HepG2 (cell line): ENCODE data around the gene PSMB10. TPM values are rescaled to one million over a fixed set of nuclear protein-coding genes. Genes with fewer than 3 reads are reported as not detected.
A peak's percentile ranks its signal among the peaks of the same experiment; 100 is the strongest.

ENCODE experiments used
- ATF1 ChIP-seq: IDR thresholded peaks from 2 replicates; pipeline ENCODE4 v1.6.1; 2016; ENCODE audit warnings: mild to moderate bottlenecking, control low read depth
- FOXK1 ChIP-seq: sonication (generic); formaldehyde crosslinking; IDR thresholded peaks from 2 replicates; pipeline ENCODE4 v1.4.0; 2020; ENCODE audit warnings: low read depth, missing genetic modification reagents, borderline replicate concordance
- FOXP4 ChIP-seq: sonication (generic); formaldehyde crosslinking; IDR thresholded peaks from 2 replicates; pipeline ENCODE4 v1.4.0; 2020; ENCODE audit warnings: missing genetic modification reagents
- PRMT3 ChIP-seq: sonication (generic); formaldehyde crosslinking; IDR thresholded peaks from 2 replicates; pipeline ENCODE4 v1.8.1; 2022; ENCODE audit warnings: low read depth, mild to moderate bottlenecking, moderate library complexity, missing genetic modification reagents, borderline replicate concordance
- ZNF18 ChIP-seq: sonication (generic); formaldehyde crosslinking; IDR thresholded peaks from 2 replicates; pipeline ENCODE4 v1.8.0; 2022; ENCODE audit warnings: mild to moderate bottlenecking, missing genetic modification reagents; ENCODE audit not compliant: insufficient replicate concordance
- ZNF556 ChIP-seq: sonication (generic); formaldehyde crosslinking; IDR thresholded peaks from 2 replicates; pipeline ENCODE4 v1.4.0; 2020; ENCODE audit warnings: mild to moderate bottlenecking, missing genetic modification reagents, borderline replicate concordance
- ZNF660 ChIP-seq: sonication (generic); formaldehyde crosslinking; IDR thresholded peaks from 2 replicates; pipeline ENCODE4 v1.5.1; 2020; ENCODE audit warnings: mild to moderate bottlenecking, low read depth, missing genetic modification reagents, borderline replicate concordance
- polyA plus RNA-seq, 8 experiments: library from polyadenylated mRNA; depleted of rRNA in 3 of 8; stranded (reverse) in 7 of 8; unstranded in 1 of 8; fragments of >200 nt; fragmentation: Illumina TruSeq in 4 of 8; extraction: Trizol in 4 of 8; gene quantifications; 2 replicates each; pipeline versions ENCODE4 v1.2.1 to v1.2.3, GENCODE V29; 2011 to 2016; ENCODE audit warnings: low read depth in 4 of 8, missing spikeins in 1 of 8, mixed read lengths in 1 of 8; ENCODE audit not compliant: insufficient read depth in 1 of 8
- total RNA-seq, 5 experiments: library from RNA; depleted of rRNA; stranded (reverse); fragments of >200 nt; fragmentation: Illumina TruSeq; extraction: Trizol; gene quantifications; 2 replicates each; pipeline ENCODE4 v1.2.3, GENCODE V29; 2016; ENCODE audit warnings: low read depth in 1 of 5
- TF ChIP-seq, protein P1 (sequence below): IDR thresholded peaks from 2 replicates; pipeline ENCODE4 v1.6.1; 2016; ENCODE audit warnings: low read depth, control low read depth

The PSMB10 gene
- total and polyA plus RNA-seq, 2 of the 13 experiments (the other 11 are each of a cell fraction or from before 2014, with no cell fraction given) = 12.7 to 65.9 TPM

DNA sequence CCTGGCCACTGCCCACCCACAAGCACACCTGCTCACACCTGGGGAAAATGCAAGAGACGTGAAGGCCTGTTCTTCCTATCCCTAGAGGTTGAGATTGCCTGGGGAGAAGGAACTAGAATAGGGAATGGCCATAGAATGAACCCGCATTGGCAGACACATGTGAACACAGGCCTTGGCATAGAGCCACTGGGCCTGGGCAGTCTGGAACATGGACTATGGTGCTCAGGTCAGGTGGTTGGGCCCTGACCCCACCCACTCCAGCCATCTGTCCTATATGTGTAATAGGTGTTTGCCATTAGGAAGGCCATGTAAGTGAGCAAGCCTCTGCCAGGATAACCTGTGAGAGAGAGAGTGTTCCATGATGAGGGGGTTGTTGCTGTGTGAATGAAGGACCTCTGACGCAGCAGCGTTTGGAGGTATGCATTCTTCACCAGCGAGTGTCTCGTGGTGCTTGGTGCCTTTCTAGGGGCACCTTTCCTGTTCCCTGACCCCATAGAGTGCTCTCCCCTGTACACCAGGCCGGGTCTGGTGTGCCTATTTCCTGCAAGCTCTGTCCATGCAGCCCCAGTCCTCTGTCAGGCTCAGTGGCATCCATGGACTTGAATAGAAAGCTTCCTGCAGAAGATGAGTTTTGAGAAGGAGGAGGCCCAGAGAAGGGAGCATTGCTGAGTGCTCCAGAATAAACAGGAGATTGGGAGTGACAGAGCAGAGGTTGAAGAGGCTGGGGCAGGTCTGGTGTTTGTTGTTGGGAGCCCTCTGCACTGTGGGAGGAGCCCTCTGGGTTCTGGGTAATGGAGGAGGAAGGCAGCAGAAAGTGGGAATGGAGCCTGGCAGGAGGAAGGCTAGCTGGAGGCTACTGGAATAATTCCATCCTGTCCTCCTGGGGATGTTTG is 20.6 kb downstream of the PSMB10 start (continued):
- peak; percentile 51; the same call in 1 of the 2 replicates for TF ChIP-seq FOXP4 (CRISPR knock-in tag)
- TF ChIP-seq PRMT3 = 0 out of 2 replicates have a peak, but pooled peaks have one; percentile 40
- no peak for TF ChIP-seq ZNF556 (CRISPR knock-in tag)
- no peak for TF ChIP-seq FOXK1
- no peak for TF ChIP-seq ZNF18 (CRISPR knock-in tag)
- no peak for TF ChIP-seq ATF1 (CRISPR knock-in tag)
- TF ChIP-seq, protein P1, sequence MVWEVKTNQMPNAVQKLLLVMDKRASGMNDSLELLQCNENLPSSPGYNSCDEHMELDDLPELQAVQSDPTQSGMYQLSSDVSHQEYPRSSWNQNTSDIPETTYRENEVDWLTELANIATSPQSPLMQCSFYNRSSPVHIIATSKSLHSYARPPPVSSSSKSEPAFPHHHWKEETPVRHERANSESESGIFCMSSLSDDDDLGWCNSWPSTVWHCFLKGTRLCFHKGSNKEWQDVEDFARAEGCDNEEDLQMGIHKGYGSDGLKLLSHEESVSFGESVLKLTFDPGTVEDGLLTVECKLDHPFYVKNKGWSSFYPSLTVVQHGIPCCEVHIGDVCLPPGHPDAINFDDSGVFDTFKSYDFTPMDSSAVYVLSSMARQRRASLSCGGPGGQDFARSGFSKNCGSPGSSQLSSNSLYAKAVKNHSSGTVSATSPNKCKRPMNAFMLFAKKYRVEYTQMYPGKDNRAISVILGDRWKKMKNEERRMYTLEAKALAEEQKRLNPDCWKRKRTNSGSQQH (CRISPR knock-in tag) = no peak
- no peak for TF ChIP-seq ZNF660 (CRISPR knock-in tag)
